HCT116 (cell line): ENCODE measurements around the gene KCNG1. TPM values are rescaled to one million over a fixed set of nuclear protein-coding genes. Genes with fewer than 3 reads are reported as not detected.

Source experiments
- ATAC-seq: fragments of 200-7000 bp; cut with Tn5 transposase; 2 replicates; pipeline ENCODE4 v1.9.1; 2020; ENCODE audit warnings: mild to moderate bottlenecking, moderate library complexity
- BruUV-seq: library from RNA; stranded (reverse); fragments of 400-500 nt; replicated peaks from 2 replicates; lab custom pipeline; 2021; lab: Mats Ljungman, UMichigan
- CTCF ChIA-PET: fragments of 300-600 bp; sonication (Branson Sonifier 250); formaldehyde crosslinking; loops from one replicate; lab custom pipeline; 2021; ENCODE audit warnings: antibody characterized with exemption; lab: Charles Lee
- POLR2A ChIA-PET: fragments of 300-600, 350-600 bp; sonication (Branson Sonifier 250); formaldehyde crosslinking; loops from one replicate; lab custom pipeline; 2021; ENCODE audit warnings: antibody characterized with exemption; lab: Charles Lee
- RAD21 ChIA-PET, 2 experiments: fragments of 300-600 bp; sonication (Branson Sonifier 250); formaldehyde crosslinking; loops; one replicate each; lab custom pipeline; 2023; ENCODE audit warnings: low total read pairs in 2 of 2; ENCODE audit not compliant: uncharacterized antibody in 2 of 2, unreplicated experiment in 2 of 2, low non-redundant PET in 1 of 2; lab: Charles Lee
- DNase-seq: peaks from one replicate; pipeline ENCODE4 v3.0.0-alpha.2; 2010; ENCODE audit warnings: low read depth, low spot score
- H2AFZ ChIP-seq: fragments of 200-600 bp; shearing (Covaris generic), sonication (generic); 2 replicates; pipeline ENCODE4 v1.6.1; 2017; ENCODE audit warnings: low read depth, mixed run types, mixed read lengths, antibody characterized with exemption, low read length; ENCODE audit not compliant: poor library complexity, severe bottlenecking
- H3K27ac ChIP-seq: 2 replicates; pipeline ENCODE4 v1.5.1; 2012; ENCODE audit warnings: low read depth, low read length
- H3K27me3 ChIP-seq: fragments of 200-600 bp; sonication (generic); 2 replicates; pipeline ENCODE4 v1.6.1; 2016; ENCODE audit warnings: mixed run types, low read length, mixed read lengths; ENCODE audit not compliant: insufficient read depth
- H3K36me3 ChIP-seq, 2 experiments: fragments of 200-500 bp in 1 of 2; fragments of 200-600 bp in 1 of 2; sonication (Bioruptor generic) in 1 of 2; sonication (generic) in 1 of 2; 2 replicates each; pipeline versions ENCODE4 v1.5.1 to v1.6.1; 2014 to 2016; ENCODE audit warnings: low read length in 2 of 2, inconsistent platforms in 1 of 2, mixed read lengths in 1 of 2, mixed run types in 1 of 2; ENCODE audit not compliant: insufficient read depth in 2 of 2, control insufficient read depth in 1 of 2
- H3K4me1 ChIP-seq, 2 experiments: fragments of 200-600 bp in 1 of 2; sonication (generic) in 1 of 2; 2 replicates each; pipeline versions ENCODE4 v1.5.1 to v1.6.1; 2012 to 2017; ENCODE audit warnings: low read length in 2 of 2, inconsistent platforms in 1 of 2, mild to moderate bottlenecking in 1 of 2, mixed read lengths in 1 of 2, mixed run types in 1 of 2, moderate library complexity in 1 of 2; ENCODE audit not compliant: insufficient read depth in 2 of 2, control insufficient read depth in 1 of 2
- H3K4me2 ChIP-seq: fragments of 200-600 bp; sonication (generic); 2 replicates; pipeline ENCODE4 v1.6.1; 2017; ENCODE audit warnings: mixed run types, low read length, mixed read lengths
- H3K4me3 ChIP-seq, 2 experiments: fragments of 200-600 bp in 1 of 2; sonication (generic) in 1 of 2; replicated peaks in 1 of 2; 2 replicates each; pipeline ENCODE4 v1.5.1; 2011 to 2016; ENCODE audit warnings: low read length in 2 of 2, control low read depth in 1 of 2, low read depth in 1 of 2, mild to moderate bottlenecking in 1 of 2, mixed read lengths in 1 of 2, mixed run types in 1 of 2
- H3K79me2 ChIP-seq: fragments of 200-600 bp; sonication (generic); 2 replicates; pipeline ENCODE4 v1.6.1; 2017; ENCODE audit warnings: mild to moderate bottlenecking, mixed run types, low read length, moderate library complexity, mixed read lengths; ENCODE audit not compliant: insufficient read depth
- H3K9ac ChIP-seq: fragments of 200-600 bp; sonication (generic); 2 replicates; pipeline ENCODE4 v1.6.1; 2016; ENCODE audit warnings: low read length, mixed read lengths
- H3K9me2 ChIP-seq: fragments of 200-600 bp; sonication (generic), shearing (Covaris generic); 2 replicates; pipeline ENCODE4 v1.6.1; 2017; ENCODE audit warnings: mixed run types, mild to moderate bottlenecking, moderate library complexity; ENCODE audit not compliant: insufficient read depth
- H3K9me3 ChIP-seq, 2 experiments: fragments of 200-500 bp in 1 of 2; fragments of 200-600 bp in 1 of 2; sonication (Bioruptor generic) in 1 of 2; sonication (generic) in 1 of 2; 2 replicates each; pipeline ENCODE4 v1.6.1; 2014 to 2017; ENCODE audit warnings: low read length in 2 of 2, mixed read lengths in 2 of 2, inconsistent platforms in 1 of 2, low read depth in 1 of 2, mild to moderate bottlenecking in 1 of 2, mixed run types in 1 of 2, moderate library complexity in 1 of 2; ENCODE audit not compliant: control insufficient read depth in 1 of 2, insufficient read depth in 1 of 2
- H4K20me1 ChIP-seq: fragments of 200-600 bp; sonication (generic), shearing (Covaris generic); 2 replicates; pipeline ENCODE4 v1.6.1; 2017; ENCODE audit warnings: mixed run types, mild to moderate bottlenecking, moderate library complexity; ENCODE audit not compliant: insufficient read depth
- CBX3 ChIP-seq: IDR thresholded peaks from 2 replicates; pipeline ENCODE4 v1.6.1; 2012; ENCODE audit warnings: low read depth
- EZH2phosphoT487 ChIP-seq: fragments of 200-600 bp; IDR thresholded peaks from 2 replicates; pipeline ENCODE4 v1.6.1; 2018; ENCODE audit warnings: antibody characterized with exemption, borderline replicate concordance
- SP1 ChIP-seq: IDR thresholded peaks from 2 replicates; pipeline ENCODE4 v1.6.1; 2012; ENCODE audit warnings: low read depth
- SRF ChIP-seq: IDR thresholded peaks from 2 replicates; pipeline ENCODE4 v1.6.1; 2012; ENCODE audit warnings: low read depth
- intact Hi-C: fragments of 100-400 bp; cut with micrococcal nuclease; formaldehyde crosslinking; loops from 2 replicates; pipeline ENCODE4 v1.10.0; 2022
- total RNA-seq: library from RNA; stranded (reverse); gene quantifications from one replicate; pipeline ENCODE4 v1.2.1, GENCODE V29; 2021; ENCODE audit not compliant: unreplicated experiment
- TF ChIP-seq, protein P1 (sequence below): IDR thresholded peaks from 2 replicates; pipeline ENCODE4 v1.6.1; 2012

Gene KCNG1
- total RNA-seq, 1 experiment from 2014 or later, result 54.6 TPM

DNA sequence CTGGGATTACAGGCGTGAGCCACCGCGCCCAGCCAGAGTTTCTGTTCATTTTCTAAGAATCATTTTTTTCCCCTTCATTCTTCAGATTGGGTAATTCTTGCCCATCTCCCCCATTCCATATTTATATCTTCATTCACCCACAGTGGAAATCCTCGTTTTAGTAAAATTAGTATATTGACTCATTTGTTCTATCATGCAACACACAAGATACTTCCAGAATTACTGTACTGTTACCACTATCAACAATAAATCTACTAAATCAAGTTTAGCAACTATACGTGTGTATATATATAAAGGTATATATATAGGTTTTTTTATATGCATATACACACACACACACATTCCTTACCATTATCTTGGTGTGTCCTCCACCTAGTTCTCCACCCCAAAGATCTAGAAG, 41.2 kb upstream of the KCNG1 start:
- CTCF ChIA-PET, result interaction anchor here (1.4 kb wide), 1 partner anchor 49 kb away, joined by 4 read pairs; no protein-coding TSS in a partner anchor
- H3K27me3 ChIP-seq, result peaks cover 21% of the 10 kb centered on the region
- intact Hi-C loops, result no loop called here

DNA sequence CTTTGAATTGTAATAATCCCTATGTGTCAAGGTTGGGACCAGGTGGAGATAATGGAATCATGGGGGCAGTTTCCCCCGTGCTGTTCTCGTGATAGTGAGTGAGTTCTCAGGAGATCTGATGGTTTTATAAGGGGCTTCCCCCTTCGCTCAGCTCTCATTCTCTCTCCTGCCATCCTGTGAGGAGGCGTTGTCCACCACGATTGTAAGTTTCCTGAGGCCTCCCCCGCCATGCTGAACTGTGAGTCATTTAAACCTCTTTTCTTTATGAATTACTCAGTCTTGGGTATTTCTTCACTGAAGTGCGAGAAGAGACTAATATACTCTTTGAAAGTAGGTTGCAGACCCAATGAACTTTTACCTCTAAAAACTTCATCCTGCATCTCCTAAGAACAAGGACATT, 39.2 kb upstream of the KCNG1 start:
- Histone ChIP-seq H3K4me2 (no peak overlapping the region), H3K4me1 (peaks cover 5 to 7% of the 10 kb centered on the region in 2 experiments; a peak in 3 of 4 replicates), H2AFZ (no peak overlapping the region), H3K27ac (no peak overlapping the region), H3K79me2 (no peaks in the 10 kb centered on the region), H4K20me1 (no peaks in the 10 kb centered on the region), H3K9ac (no peak overlapping the region), H3K27me3 (peaks cover 10% of the 10 kb centered on the region), H3K36me3 (no peaks in the 10 kb centered on the region), H3K4me3 (no peak overlapping the region), H3K9me3 (no peaks in the 10 kb centered on the region), H3K9me2 (no peaks in the 10 kb centered on the region)
- DNase-seq, result no peak
- TF ChIP-seq CBX3 (no peak), EZH2phosphoT487 (no peak), SRF (no peak), SP1 (no peak)
- TF ChIP-seq, protein P1, sequence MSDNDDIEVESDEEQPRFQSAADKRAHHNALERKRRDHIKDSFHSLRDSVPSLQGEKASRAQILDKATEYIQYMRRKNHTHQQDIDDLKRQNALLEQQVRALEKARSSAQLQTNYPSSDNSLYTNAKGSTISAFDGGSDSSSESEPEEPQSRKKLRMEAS, result no peak
- POLR2A ChIA-PET, result no interaction called here
- RAD21 ChIA-PET, result no interaction called here
- no TSS peak for BruUV-seq
- no peak for ATAC-seq
- intact Hi-C loops, result no loop called here
- CTCF ChIA-PET, result no interaction called here

More for the DNA sequence above, 41.2 kb upstream of the KCNG1 start:
- DNase-seq, result no peak
- H3K27ac ChIP-seq, result no peak overlapping the region
- ChIA-PET RAD21 (no interaction called here), POLR2A (no interaction called here)
- H3K4me3 ChIP-seq, result no peak overlapping the region
- no peaks in the 10 kb centered on the region for H4K20me1 ChIP-seq
- H3K9me3 ChIP-seq, result no peaks in the 10 kb centered on the region
- H3K9ac ChIP-seq, result no peak overlapping the region
- no peaks in the 10 kb centered on the region for H3K36me3 ChIP-seq
- ATAC-seq, result no peak
- no TSS peak for BruUV-seq
- H3K4me1 ChIP-seq, result peaks cover 10 to 12% of the 10 kb centered on the region in 2 experiments; a peak in 3 of 4 replicates
- H3K79me2 ChIP-seq, result no peaks in the 10 kb centered on the region
- TF ChIP-seq EZH2phosphoT487, result no peak
- TF ChIP-seq, protein P1, result no peak
- no peak overlapping the region for H3K4me2 ChIP-seq
- no peak overlapping the region for H2AFZ ChIP-seq
- no peaks in the 10 kb centered on the region for H3K9me2 ChIP-seq
